Vagina (tissue), 2 donors: Measurements from ENCODE around the gene GGNBP2.

Experiments
- CTCF ChIP-seq, 3 experiments: fragments of 450-650 bp in 2 of 3; fragments of 200-600 bp in 1 of 3; sonication (generic) in 1 of 3; IDR thresholded peaks; one replicate each; pipeline ENCODE4 v1.5.1; 2017 to 2019; ENCODE audit warnings: antibody characterized with exemption in 3 of 3, mild to moderate bottlenecking in 2 of 3, moderate library complexity in 2 of 3
- POLR2A ChIP-seq, 2 donors: fragments of 450-650 bp; IDR thresholded peaks; one replicate each; pipeline ENCODE4 v1.6.1; 2017; ENCODE audit warnings: antibody characterized with exemption in 2 of 2, mild to moderate bottlenecking in 2 of 2, moderate library complexity in 2 of 2

- TF ChIP-seq CTCF (IDR thresholded peaks at IDR 0.05): no peak
- TF ChIP-seq POLR2A (IDR thresholded peaks at IDR 0.05): no peak
These were observed 50.1 kb downstream of the GGNBP2 start for GRCh38 chr17:36594626-36595401.
